ENCODE data around the gene PRTN3.

The PRTN3 gene

GRCh38 chr19:855142-855541 lies 14.3 kb downstream of the PRTN3 start:
- Histone ChIP-seq H3K4me1 (ENCODE audit: control insufficient read depth, low read depth, low read length) (no peaks in the 10 kb centered on the region), H3K36me3 (ENCODE audit: control insufficient read depth, low read depth, low read length) (no peaks in the 10 kb centered on the region), H3K27ac (ENCODE audit: low read length) (no peak overlapping the region), H3K4me3 (ENCODE audit: low read length) (no peak overlapping the region), H3K27me3 (ENCODE audit: control insufficient read depth, insufficient read depth, low read length) (peaks cover 16% of the 10 kb centered on the region), H3K9ac (ENCODE audit: low read length) (no peak overlapping the region), H3K9me3 (ENCODE audit: control insufficient read depth, low read depth, low read length) (no peaks in the 10 kb centered on the region)

- Histone ChIP-seq H3K9ac (ENCODE audit: low read length) (no peak overlapping the region), H3K27me3 (ENCODE audit: control insufficient read depth, insufficient read depth, low read length) (peaks cover 21% of the 10 kb centered on the region), H3K4me1 (ENCODE audit: control insufficient read depth, low read depth, low read length) (no peaks in the 10 kb centered on the region), H3K27ac (ENCODE audit: low read length) (no peak overlapping the region), H3K4me3 (ENCODE audit: low read length) (no peak overlapping the region), H3K36me3 (ENCODE audit: control insufficient read depth, low read depth, low read length) (no peaks in the 10 kb centered on the region), H3K9me3 (ENCODE audit: control insufficient read depth, low read depth, low read length) (no peaks in the 10 kb centered on the region)
These were observed 14.8 kb downstream of the PRTN3 start for GRCh38 chr19:855566-856120.

GRCh38 chr19:858284-858683 lies 17.5 kb downstream of the PRTN3 start:
- no peak overlapping the region for H3K27ac ChIP-seq (ENCODE audit: low read length)
- H3K4me3 ChIP-seq (ENCODE audit: low read length): no peak overlapping the region
- no peaks in the 10 kb centered on the region for H3K9me3 ChIP-seq (ENCODE audit: control insufficient read depth, low read depth, low read length)
- H3K27me3 ChIP-seq (ENCODE audit: control insufficient read depth, insufficient read depth, low read length): peaks cover 33% of the 10 kb centered on the region
- H3K9ac ChIP-seq (ENCODE audit: low read length): no peak overlapping the region
- H3K4me1 ChIP-seq (ENCODE audit: control insufficient read depth, low read depth, low read length): no peaks in the 10 kb centered on the region
- H3K36me3 ChIP-seq (ENCODE audit: control insufficient read depth, low read depth, low read length): no peaks in the 10 kb centered on the region

- H3K9me3 ChIP-seq (ENCODE audit: control insufficient read depth, low read depth, low read length): no peaks in the 10 kb centered on the region
- H3K9ac ChIP-seq (ENCODE audit: low read length): no peak within 1 kb of the TSS
- H3K27me3 ChIP-seq (ENCODE audit: control insufficient read depth, insufficient read depth, low read length): peaks cover 35% of the 10 kb centered on the region
- no peaks in the 10 kb centered on the region for H3K4me1 ChIP-seq (ENCODE audit: control insufficient read depth, low read depth, low read length)
- no peak within 1 kb of the TSS for H3K27ac ChIP-seq (ENCODE audit: low read length)
- no peaks in the 10 kb centered on the region for H3K36me3 ChIP-seq (ENCODE audit: control insufficient read depth, low read depth, low read length)
- H3K4me3 ChIP-seq (ENCODE audit: low read length): no peak within 1 kb of the TSS
These were observed 18.4 kb downstream of the PRTN3 start, which contains the start of gene CFD for GRCh38 chr19:858868-859843. Gene CFD (plus strand): TSS chr19:859664. CDS start chr19:859690, 26 bp downstream.

GRCh38 chr19:861141-861755 lies 20.4 kb downstream of the PRTN3 start:
- Histone ChIP-seq H3K4me3 (ENCODE audit: low read length) (no peak overlapping the region), H3K9ac (ENCODE audit: low read length) (no peak overlapping the region), H3K9me3 (ENCODE audit: control insufficient read depth, low read depth, low read length) (no peaks in the 10 kb centered on the region), H3K27me3 (ENCODE audit: control insufficient read depth, insufficient read depth, low read length) (peaks cover 35% of the 10 kb centered on the region), H3K36me3 (ENCODE audit: control insufficient read depth, low read depth, low read length) (no peaks in the 10 kb centered on the region), H3K4me1 (ENCODE audit: control insufficient read depth, low read depth, low read length) (no peaks in the 10 kb centered on the region), H3K27ac (ENCODE audit: low read length) (no peak overlapping the region)

GRCh38 chr19:861756-862580 lies 21.2 kb downstream of the PRTN3 start:
- H3K4me1 ChIP-seq (ENCODE audit: control insufficient read depth, low read depth, low read length): no peaks in the 10 kb centered on the region
- H3K9me3 ChIP-seq (ENCODE audit: control insufficient read depth, low read depth, low read length): no peaks in the 10 kb centered on the region
- no peak overlapping the region for H3K27ac ChIP-seq (ENCODE audit: low read length)
- no peak overlapping the region for H3K9ac ChIP-seq (ENCODE audit: low read length)
- H3K4me3 ChIP-seq (ENCODE audit: low read length): no peak overlapping the region
- peaks cover 35% of the 10 kb centered on the region for H3K27me3 ChIP-seq (ENCODE audit: control insufficient read depth, insufficient read depth, low read length)
- H3K36me3 ChIP-seq (ENCODE audit: control insufficient read depth, low read depth, low read length): no peaks in the 10 kb centered on the region

- no peak overlapping the region for H3K27ac ChIP-seq (ENCODE audit: low read length)
- H3K27me3 ChIP-seq (ENCODE audit: control insufficient read depth, insufficient read depth, low read length): peaks cover 35% of the 10 kb centered on the region
- peaks cover 5% of the 10 kb centered on the region for H3K4me1 ChIP-seq (ENCODE audit: control insufficient read depth, low read depth, low read length)
- no peak overlapping the region for H3K9ac ChIP-seq (ENCODE audit: low read length)
- no peaks in the 10 kb centered on the region for H3K36me3 ChIP-seq (ENCODE audit: control insufficient read depth, low read depth, low read length)
- peak overlapping the region; percentile 33 for H3K4me3 ChIP-seq (ENCODE audit: low read length)
- H3K9me3 ChIP-seq (ENCODE audit: control insufficient read depth, low read depth, low read length): no peaks in the 10 kb centered on the region
These were observed 21.9 kb downstream of the PRTN3 start for GRCh38 chr19:862581-863314.

- Histone ChIP-seq H3K9me3 (ENCODE audit: control insufficient read depth, low read depth, low read length) (no peaks in the 10 kb centered on the region), H3K27ac (ENCODE audit: low read length) (no peak overlapping the region), H3K9ac (ENCODE audit: low read length) (no peak overlapping the region), H3K27me3 (ENCODE audit: control insufficient read depth, insufficient read depth, low read length) (peaks cover 35% of the 10 kb centered on the region), H3K4me1 (ENCODE audit: control insufficient read depth, low read depth, low read length) (peaks cover 5% of the 10 kb centered on the region), H3K4me3 (ENCODE audit: low read length) (peak overlapping the region; percentile 33), H3K36me3 (ENCODE audit: control insufficient read depth, low read depth, low read length) (no peaks in the 10 kb centered on the region)
These were observed 22.5 kb downstream of the PRTN3 start for GRCh38 chr19:863315-863620.

GRCh38 chr19:866769-867300 lies 26.0 kb downstream of the PRTN3 start:
- Histone ChIP-seq H3K27me3 (ENCODE audit: control insufficient read depth, insufficient read depth, low read length) (peaks cover 9% of the 10 kb centered on the region), H3K27ac (ENCODE audit: low read length) (no peak overlapping the region), H3K9me3 (ENCODE audit: control insufficient read depth, low read depth, low read length) (no peaks in the 10 kb centered on the region), H3K36me3 (ENCODE audit: control insufficient read depth, low read depth, low read length) (peaks cover 7% of the 10 kb centered on the region), H3K4me1 (ENCODE audit: control insufficient read depth, low read depth, low read length) (peaks cover 5% of the 10 kb centered on the region), H3K4me3 (ENCODE audit: low read length) (no peak overlapping the region), H3K9ac (ENCODE audit: low read length) (no peak overlapping the region)

- Histone ChIP-seq H3K27ac (ENCODE audit: low read length) (no peak overlapping the region), H3K9ac (ENCODE audit: low read length) (no peak overlapping the region)
These were observed 26.5 kb downstream of the PRTN3 start for GRCh38 chr19:867301-867793.

More at GRCh38 chr19:867301-867793, 26.5 kb downstream of the PRTN3 start:
- Histone ChIP-seq H3K36me3 (ENCODE audit: control insufficient read depth, low read depth, low read length) (peaks cover 7% of the 10 kb centered on the region), H3K27me3 (ENCODE audit: control insufficient read depth, insufficient read depth, low read length) (peaks cover 9% of the 10 kb centered on the region), H3K4me3 (ENCODE audit: low read length) (no peak overlapping the region), H3K4me1 (ENCODE audit: control insufficient read depth, low read depth, low read length) (peaks cover 5% of the 10 kb centered on the region), H3K9me3 (ENCODE audit: control insufficient read depth, low read depth, low read length) (no peaks in the 10 kb centered on the region)

Measured in iPS-18a (cell line).